HS-5 (cell line): ENCODE results near the gene MARCHF9.
A peak's percentile ranks its signal among the peaks of the same experiment; 100 is the strongest.
"Not testable (repeated sequence)": the region's sequence is repeated elsewhere in the genome, so short reads cannot be mapped to it uniquely, and the experiment has no call there.

Source experiments
- DNase-seq: peaks from one replicate; pipeline ENCODE4 v3.0.0-alpha.2; 2012; ENCODE audit warnings: low read depth

Gene MARCHF9

DNA sequence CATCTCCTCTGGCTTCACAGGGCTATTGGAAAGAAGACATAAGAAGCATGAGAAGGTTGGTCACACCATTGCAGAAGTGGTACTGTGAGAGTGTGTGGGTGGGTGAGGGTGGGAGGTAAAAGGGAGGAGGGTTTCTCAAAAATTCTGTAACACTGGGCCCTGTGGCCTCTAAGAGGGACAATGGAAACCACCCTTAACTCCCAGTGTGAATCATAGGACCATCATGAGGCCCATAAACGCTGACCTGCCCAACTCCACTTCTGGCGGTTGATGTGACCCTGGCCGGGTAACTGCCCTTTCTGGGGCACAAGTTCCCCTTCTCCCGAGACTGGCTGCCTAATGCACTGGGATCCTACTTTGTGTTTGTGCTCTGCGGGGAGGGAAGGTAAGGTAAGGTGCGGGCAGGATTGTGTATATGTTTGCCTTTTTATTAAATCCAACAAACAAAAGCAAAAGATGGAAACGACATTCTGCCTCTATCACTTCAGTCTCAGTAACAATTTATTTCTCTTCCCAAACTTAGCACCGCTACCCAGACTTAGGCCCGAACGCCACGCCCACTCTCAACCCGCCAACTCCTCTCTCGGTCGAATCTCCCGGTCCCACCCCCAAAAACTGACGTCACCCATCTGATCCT lies 16.5 kb downstream of the MARCHF9 start:
- peak; percentile 90 for DNase-seq

DNA sequence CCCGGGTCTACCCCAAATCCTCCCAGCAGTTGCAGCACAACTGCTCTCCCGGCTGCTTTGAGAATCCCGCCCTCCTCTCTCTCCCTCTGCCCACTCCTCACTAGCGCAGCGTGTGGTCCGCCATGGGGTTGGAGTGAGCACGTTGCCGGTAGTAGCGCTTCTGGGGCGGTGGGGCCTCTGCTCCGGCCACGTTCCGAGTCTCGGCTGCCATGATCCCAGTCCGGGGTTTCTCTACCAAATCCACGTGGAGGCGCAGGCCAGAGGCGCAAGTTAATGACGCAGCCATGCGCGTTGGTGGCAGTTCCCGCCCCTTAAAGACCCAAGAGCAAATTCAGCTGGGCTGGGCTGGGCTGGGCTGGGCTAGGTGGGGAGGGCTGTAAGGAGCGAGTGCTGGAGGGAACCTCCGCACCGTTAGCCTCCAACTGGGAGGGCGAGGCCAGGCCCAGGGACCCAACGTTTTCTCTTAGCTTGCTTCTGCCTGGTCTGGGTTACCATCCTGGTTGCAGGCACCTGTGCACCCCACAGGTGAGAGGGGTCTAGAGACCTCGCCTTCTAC lies 17.0 kb downstream of the MARCHF9 start, which contains the start of gene METTL1:
METTL1 (minus strand) TSS at position 233 of the 556 bp plus-strand sequence; CDS start at position 211, 22 bp downstream.
- peak; percentile 98 for DNase-seq

DNA sequence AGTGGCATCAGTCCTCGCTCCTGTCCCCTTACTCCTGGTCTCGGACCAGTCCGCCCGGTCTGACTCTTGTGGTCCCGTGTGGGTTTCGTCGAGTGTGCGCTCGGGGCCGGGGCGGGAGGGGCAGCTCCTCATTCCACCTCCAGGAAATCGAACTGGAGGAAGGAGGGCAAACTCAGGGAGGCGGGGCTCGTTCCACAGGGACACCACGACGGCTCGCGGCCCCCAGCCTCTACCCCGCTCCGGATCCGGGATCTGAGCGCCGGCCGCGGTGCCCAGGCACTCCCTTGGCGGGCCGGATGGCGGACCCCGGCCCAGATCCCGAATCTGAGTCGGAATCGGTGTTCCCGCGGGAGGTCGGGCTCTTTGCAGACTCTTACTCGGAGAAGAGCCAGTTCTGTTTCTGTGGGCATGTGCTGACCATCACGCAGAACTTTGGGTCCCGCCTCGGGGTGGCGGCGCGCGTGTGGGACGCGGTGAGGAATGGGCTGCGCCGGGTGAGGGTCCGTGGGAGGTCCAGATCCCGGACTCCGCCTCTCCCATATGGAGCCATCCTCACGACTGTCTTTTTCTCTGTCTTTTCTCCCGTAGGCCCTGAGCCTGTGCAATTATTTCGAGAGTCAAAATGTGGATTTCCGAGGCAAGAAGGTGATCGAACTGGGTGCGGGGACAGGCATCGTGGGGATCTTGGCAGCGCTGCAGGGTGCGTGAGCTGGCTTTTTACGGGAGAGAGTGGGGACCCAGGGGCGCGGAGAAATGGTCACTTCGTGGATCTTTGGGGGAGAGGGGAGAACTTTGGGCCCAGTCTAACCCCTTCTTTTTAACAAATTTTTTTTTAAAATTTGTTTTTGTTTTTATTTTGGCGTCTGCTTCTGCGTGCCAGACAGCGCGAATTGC lies 17.8 kb downstream of the MARCHF9 start, which contains the start of gene EEF1AKMT3:
EEF1AKMT3 (plus strand) TSS at position 186 of the 894 bp plus-strand sequence; CDS start at position 297, 111 bp downstream.
- DNase-seq: peak; percentile 48

DNA sequence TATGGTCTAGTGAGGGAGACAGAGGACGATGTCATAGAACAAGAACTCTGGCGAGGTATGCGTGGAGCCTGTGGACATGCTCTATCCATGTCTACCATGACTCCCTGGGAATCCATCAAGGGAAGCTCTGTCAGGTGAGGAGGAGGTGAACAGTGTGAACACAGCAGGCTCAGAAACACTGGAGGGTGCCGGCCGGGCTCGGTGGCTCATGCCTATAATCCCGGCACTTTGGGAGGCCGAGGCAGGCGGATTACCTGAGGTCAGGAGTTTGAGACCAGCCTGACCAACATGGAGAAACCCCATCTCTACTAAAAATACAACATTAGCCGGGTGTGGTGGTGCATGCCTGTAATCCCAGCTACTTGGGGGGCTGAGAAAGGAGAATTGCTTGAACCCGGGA lies 19.7 kb downstream of the MARCHF9 start:
- not testable (repeated sequence) for DNase-seq

DNA sequence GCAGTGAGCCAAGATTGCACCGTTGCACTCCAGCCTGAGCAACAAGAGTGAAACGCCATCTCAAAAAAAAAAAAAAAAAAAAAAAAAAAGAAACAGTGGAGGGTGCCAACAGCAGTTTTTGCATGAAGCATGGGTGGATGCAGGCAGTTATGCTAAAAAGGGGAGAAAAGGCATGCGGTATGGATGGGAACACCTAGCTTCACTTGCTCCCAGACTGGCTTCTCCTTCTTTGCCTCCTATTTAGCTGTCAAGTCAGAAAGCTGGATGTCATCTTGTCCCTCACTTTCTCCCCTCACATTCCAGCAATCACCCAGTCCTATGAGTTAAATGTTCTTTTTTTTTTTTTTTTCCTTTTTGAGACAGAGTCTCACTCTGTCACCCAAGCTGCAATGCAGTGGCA lies 20.1 kb downstream of the MARCHF9 start:
- no peak for DNase-seq

DNA sequence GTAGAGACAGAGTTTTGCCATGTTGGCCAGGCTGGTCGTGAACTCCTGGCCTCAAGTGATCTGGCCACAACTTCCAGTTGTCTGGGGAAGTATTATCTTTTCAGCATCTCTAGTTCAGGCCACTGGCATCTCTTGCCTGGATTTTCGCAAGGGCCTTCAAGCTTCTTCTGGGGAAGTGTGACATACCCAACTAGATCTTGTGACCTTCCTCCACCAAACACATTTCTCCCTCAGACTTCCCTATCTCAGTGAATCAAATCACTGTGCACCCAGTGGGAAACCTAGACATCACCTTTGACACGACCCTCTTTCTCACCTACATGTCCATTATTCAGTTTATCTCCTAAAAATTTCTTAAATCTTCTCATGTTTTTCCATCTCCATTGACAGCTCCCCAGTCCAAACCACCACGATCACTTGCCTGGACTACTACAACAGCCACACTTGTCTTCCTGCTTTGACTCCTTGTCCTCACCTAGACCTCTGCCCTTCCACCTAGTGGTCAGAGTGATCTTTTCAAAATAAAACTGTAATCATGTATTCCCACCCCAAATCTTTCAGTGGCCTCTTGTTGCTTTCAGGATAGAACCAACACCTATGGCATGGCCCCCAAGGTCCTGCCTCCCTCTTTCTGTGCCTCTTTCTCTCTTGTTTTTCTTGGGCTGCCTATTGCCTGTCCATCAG lies 20.8 kb downstream of the MARCHF9 start:
- no peak for DNase-seq

DNA sequence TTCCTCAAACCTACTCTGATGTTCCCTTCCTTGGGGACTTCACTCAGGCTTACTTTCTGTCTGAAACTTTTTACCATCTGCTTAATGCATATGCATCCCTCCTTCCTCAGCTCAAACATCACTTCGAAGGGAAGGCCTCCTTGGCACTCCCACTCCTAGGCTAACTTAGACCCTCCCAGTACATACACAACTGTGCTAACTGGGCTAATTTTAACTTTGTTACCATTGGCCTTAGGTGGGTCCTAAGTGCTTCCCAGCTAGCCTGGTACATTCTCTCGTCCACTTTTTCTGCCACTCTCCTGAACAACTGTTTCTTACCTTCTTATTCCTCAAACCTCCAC lies 21.3 kb downstream of the MARCHF9 start:
- no peak for DNase-seq

DNA sequence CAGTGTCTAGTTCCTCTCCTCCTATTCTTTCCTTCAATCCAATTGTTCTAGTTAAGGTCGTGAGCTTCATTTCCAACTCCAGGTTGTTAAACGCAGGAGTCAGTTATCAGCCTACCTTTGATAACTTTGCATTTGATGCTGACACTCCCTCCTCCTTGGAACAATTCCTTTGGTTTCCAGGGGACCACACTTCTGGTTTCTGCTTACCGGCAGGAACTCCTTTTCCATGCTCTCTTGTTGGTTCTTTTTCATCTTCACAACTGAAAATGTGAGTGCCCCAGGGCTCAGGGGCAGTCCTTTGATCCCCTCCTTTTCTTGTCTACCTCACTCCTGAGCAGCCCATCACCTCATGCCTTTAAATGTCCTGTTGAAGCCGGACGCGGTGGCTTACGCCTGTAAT lies 22.5 kb downstream of the MARCHF9 start:
- DNase-seq: no peak

DNA sequence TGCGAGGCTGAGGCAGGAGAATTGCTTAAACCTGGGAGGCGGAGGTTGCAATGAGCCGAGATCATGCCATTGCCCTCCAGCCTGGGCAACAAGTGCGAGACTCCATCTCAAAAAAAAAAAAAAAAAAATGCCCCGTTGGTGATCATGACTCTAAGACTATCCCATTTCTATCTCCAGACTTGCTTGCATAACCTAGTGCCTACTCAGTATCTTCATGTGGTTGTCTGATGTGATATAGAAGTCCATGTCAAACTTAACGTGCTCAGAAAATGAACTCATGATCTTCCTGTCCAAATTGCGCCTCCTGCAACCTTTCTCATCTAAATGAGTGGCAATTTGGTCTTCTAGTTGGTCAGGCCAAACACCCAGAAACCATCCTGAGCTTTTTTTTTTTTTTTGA lies 23.0 kb downstream of the MARCHF9 start:
- DNase-seq: no peak

DNA sequence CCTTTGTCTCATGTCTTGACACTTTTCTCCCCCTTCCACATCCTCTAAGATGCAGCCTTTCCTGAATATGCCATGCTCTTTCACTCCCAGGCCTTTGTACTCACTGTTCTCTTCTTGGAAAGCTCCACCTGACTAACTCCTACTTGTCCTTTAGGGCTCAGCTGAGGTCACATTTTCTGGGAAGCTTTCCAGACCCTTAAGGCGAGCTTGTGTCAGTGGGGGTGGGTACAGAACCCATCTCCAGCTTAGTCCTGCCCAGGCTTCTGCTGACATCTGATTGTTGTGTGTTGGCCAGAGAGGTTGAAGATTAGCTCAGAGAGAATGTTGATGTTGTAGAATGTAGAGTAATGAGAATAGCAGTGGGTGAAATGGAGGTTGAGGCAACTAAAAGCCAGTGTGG lies 24.8 kb downstream of the MARCHF9 start:
- DNase-seq: no peak

DNA sequence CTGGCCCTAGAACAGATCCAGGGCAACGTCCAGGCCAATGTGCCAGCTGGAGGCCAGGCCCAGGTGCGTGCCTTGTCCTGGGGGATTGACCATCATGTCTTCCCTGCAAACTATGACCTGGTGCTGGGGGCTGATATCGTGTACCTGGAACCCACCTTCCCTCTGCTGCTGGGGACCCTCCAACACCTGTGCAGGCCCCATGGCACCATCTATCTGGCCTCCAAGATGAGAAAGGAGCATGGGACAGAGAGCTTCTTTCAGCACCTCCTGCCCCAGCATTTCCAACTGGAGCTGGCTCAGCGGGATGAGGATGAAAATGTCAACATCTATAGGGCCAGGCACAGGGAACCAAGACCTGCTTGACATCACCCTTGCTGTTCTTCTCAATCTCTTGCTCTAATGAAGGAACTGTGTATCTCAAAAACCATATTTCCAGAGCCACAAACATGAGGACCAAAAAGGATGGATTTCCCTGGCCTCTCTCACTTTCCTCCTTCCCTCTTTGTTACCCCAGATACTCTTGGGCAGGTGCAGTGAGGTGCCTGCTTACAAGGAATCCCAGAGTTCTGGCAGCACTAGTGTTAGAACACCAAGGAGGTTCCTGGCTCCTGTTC lies 25.5 kb downstream of the MARCHF9 start:
- no peak for DNase-seq

DNA sequence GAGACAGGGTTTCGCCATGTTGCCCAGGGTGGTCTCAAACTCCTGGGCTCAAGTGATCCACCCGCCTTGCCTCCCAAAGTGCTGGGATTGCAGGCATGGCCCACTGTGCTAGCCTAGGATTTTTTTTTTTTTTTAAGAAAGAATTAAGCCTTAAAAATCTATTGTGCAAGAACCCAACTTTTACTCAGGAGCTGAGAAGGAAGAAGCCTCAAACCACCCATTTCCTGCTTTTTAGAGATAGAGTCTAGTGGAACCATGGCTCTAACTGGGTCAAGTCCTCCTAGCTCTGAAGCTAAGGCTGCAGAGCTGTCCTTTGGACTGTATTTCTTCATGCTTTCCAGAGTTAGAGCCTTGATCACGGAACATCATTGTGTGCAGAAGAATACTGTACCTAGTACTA lies 26.3 kb downstream of the MARCHF9 start:
- DNase-seq: no peak

DNA sequence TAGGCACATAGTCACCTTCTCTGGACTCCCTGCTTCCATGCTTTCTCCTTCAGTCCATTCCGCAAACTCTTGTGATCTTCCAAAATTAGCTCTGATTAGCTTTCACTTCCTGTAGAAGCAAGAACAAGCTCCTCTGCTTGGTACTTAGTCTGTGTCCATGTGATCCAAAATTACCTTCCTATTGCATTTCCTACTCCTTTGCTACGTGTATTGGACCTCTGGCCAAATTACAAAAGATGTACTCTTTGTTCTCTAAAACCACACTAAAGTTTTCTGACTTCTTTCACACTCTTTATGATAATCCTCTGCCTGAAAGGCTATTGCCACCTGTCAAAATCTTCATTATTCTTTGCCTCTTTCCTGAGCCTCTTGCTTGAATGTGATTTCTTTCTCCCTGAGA lies 26.9 kb downstream of the MARCHF9 start:
- DNase-seq: no peak

DNA sequence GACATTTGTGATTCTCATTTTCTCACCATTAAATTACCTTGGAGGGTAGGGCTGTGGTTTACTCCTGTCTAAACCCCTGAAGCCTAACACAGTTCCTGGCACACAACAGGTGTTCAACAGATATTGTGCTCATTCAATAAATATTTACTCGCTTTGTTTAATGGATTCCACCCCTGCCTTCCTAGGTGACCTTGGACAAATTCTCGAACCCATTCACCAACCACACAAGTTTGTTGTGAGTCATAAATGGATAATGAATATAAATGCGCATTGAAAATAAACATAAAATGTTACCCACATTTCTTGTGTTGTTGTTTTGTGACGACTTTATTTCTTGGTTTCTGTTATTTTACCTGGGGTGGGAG lies 27.3 kb downstream of the MARCHF9 start:
- no peak for DNase-seq

DNA sequence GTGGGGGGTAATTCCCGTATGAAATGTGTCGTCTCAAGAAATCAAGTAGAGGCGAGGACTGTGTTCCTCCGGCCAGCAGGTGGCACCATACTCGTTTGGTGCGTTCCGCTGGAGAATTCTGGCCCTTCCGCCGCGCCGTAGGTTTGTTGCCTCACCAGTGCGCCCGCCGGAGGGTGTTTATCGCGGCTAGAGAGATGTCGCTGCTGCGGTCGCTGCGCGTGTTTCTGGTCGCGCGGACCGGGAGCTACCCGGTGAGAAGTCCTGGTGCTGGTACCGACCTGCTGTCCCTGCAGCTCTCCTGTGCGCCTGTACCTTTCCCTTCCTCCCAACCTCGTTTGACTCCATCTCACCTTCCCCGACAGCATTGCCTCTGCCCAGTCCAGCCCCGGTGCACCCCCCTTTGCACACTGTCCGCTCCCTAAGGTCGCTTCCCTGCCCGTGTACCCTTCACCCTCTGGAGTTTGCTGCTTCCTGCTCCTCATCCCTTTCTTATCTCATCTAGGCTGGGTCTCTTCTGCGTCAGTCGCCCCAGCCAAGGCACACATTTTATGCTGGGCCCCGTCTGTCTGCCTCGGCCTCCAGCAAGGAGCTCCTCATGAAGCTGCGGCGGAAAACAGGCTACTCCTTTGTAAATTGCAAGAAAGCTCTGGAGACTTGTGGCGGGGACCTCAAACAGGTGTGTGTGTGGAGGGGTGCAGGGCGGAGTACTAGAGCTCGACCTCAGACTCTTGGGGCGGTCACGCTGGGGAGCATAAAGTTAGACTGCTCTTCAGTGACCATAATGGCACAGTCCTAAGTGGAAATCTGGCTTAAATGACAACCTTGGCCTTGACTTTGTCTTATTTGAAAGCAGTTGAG lies 27.9 kb downstream of the MARCHF9 start, which contains the start of gene TSFM:
TSFM (plus strand) TSS at position 180 of the 858 bp plus-strand sequence; CDS start at position 195, 15 bp downstream.
- peak; percentile 78 for DNase-seq

DNA sequence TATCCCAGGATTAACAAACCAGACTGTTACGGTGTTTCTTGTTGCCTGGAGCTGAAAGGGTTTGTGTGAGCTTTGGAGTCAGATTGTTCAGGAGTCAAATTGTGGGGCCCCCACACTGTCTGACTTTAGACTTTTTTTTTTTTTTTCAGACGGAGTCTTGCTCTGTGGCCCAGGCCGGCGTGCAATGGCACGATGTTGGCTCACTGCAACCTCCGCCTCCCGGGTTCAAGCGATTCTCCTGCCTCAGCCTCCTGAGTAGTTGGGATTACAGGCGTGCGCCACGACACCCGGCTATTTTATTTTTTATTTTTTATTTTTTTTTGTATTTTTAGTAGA lies 28.5 kb downstream of the MARCHF9 start:
- DNase-seq: no peak

DNA sequence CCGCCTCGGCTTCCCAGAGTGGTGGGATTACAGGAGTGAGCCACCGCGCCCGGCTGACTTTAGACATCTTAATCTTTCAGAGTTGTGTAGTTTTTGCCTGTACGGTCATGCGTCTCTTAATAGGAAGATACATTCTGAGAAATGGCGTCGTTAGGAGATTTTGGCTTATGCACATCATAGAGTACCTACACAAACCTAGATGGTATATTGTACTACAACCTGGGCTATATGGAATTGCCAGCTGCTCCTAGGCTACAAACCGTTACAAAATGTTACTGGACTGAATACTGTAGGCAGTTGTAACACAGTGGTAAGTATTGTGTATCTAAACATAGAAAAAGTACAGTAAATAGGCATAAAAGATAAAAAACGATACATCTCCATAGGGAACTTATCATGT lies 29.0 kb downstream of the MARCHF9 start:
- no peak for DNase-seq

DNA sequence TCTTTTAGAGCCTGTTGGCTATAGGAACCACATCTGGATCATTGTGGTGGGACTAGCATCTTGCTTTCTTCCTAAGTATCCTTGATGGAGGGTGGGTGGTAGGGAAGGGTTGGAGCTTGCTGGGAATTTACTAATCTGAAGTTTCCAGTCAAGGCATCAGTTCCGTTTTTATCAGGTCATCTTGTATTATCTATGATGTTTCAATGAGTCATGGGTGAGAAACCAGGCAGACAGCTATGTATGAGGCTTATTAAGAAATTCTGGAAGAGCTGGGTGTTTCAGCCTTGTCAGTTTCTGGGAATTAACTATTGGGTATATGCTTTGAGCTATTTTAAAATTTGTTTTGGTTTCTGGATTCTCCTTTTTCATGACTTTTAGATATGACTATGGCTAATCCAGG lies 39.0 kb downstream of the MARCHF9 start:
- DNase-seq: peak; percentile 70

DNA sequence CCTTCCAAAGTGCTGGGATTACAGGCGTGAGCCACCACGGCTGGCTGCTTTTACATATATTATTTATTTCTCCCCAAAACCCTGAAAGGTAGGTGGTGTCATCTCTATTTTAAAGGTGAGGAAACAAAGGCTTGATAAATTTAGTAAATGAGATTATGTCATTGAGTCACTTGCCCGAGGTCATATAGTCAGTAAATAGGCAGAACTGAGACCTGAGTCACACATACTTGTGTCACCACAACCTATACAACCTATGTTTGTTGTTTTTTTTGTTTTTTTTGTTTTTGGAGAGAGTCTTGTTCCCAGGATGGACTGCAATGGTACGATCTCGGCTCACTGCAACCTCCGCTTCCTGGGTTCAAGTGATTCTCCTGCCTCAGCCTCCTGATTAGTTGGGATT lies 40.5 kb downstream of the MARCHF9 start:
- DNase-seq: no peak

DNA sequence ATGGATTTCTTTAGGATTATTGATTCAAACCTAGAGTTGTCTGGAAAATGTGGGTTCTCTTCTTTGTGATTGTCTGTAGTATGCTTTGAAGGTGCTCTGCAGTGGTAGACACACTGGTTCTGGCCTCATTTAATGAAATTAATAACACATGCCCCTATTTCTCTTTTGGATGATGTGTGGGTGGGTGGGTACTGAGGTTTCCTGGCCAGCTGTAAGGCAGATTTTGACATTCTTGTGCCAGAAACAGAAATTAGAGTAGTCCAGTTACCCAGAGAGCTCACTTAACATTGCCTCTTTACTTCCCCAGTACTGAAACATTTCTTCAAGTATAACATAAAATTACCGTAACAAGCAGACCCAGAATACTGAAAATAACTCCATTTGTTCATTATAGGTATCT lies 42.1 kb downstream of the MARCHF9 start:
- DNase-seq: no peak

DNA sequence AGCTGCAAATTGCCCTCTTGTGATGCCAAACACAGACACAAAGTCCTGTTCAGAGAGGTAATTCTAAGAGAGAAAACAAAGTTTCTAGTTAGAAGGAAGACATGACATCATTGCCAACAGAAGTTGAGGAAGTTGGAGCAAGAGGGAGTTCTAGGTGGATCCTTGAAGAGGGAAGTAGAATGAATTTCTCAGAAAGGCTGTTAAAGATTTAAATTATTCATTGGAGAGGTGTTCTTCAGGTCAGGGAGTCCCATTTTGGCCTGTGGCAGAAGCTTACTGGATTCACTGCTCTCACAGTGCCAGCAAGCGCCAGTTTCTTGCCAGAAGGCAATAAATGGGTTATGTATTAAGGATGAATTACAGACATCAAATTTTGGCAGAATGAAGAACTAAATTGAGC lies 43.0 kb downstream of the MARCHF9 start:
- no peak for DNase-seq
